ENCODE measurements around the gene TSC22D1.

TSC22D1 gene

DNA sequence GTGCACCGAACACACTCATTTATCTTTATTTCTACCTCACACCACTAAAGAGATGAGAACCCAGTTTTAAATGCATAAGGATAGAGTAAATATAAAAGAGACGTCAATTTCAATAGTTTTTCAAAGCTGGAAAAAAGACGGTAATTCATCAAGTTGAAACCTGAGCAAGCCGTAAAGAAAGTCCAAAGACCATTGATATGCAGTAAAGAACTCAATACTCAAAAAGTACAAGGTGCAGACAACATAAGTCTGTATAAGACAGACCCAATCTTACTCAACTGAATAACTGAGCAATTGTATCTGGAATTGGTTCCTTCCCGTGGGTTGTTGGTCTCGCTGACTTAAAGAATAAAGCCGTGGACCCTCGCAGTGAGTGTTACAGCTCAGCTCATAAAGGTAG is 120.4 kb downstream of the TSC22D1 start:
- Mint-ChIP-seq H3K27me3 (ENCODE audit: low read depth, poor library complexity) (peaks cover 6% of the 10 kb centered on the region), H3K27ac (no peak overlapping the region), H3K4me1 (no peaks in the 10 kb centered on the region), H3K36me3 (ENCODE audit: low read depth) (peaks cover 36% of the 10 kb centered on the region), H3K4me3 (no peak overlapping the region), H3K9me3 (peaks cover 20% of the 10 kb centered on the region)
- TF ChIP-seq, protein P1, sequence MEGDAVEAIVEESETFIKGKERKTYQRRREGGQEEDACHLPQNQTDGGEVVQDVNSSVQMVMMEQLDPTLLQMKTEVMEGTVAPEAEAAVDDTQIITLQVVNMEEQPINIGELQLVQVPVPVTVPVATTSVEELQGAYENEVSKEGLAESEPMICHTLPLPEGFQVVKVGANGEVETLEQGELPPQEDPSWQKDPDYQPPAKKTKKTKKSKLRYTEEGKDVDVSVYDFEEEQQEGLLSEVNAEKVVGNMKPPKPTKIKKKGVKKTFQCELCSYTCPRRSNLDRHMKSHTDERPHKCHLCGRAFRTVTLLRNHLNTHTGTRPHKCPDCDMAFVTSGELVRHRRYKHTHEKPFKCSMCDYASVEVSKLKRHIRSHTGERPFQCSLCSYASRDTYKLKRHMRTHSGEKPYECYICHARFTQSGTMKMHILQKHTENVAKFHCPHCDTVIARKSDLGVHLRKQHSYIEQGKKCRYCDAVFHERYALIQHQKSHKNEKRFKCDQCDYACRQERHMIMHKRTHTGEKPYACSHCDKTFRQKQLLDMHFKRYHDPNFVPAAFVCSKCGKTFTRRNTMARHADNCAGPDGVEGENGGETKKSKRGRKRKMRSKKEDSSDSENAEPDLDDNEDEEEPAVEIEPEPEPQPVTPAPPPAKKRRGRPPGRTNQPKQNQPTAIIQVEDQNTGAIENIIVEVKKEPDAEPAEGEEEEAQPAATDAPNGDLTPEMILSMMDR (IDR thresholded peaks at IDR 0.05): no peak
- DNase-seq: no peak

DNA sequence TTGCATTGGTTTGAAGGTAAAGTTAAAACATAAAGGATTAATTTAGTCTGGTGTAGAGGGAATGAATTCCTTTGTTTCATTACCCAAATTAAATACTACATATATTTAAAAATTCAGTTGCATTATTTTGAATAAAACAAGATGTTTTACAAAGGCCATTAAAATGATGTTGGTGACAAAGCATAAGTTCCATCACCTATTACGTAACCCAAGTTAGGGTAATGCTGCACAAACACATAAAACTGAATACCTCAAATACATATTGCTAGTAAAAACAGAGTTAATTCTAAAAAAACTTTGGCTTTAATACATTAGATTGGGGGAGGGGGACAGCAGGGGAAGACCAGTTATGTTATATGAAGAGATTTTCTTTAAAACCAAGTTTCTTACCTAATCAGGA is 122.2 kb downstream of the TSC22D1 start:
- TF ChIP-seq, protein P1 (IDR thresholded peaks at IDR 0.05): no peak
- peaks cover 5% of the 10 kb centered on the region for H3K4me1 Mint-ChIP-seq
- no peak for DNase-seq
- no peak overlapping the region for H3K4me3 Mint-ChIP-seq
- H3K27me3 Mint-ChIP-seq (ENCODE audit: low read depth, poor library complexity): peaks cover 4% of the 10 kb centered on the region
- H3K36me3 Mint-ChIP-seq (ENCODE audit: low read depth): peaks cover 26% of the 10 kb centered on the region
- peaks cover 20% of the 10 kb centered on the region for H3K9me3 Mint-ChIP-seq
- H3K27ac Mint-ChIP-seq: no peak overlapping the region

DNA sequence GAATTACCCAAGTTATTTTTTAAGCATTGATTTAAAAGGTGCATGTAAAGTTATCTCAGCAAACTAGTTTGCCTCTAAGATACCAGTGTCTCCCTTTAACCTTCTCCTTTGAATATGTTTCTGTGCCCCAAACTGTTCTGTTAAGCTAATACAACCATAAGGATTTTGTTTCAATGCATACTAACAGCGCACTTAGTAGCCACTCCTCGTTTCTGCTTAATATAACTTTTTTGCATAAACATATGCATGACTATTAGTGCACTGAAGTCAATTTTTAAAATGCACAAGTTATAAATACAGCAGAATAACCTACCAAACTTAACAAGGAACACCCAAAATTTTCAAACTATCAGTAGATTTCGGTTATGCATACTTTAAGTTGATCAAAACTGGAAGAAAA is 123.1 kb downstream of the TSC22D1 start:
- no peak for DNase-seq
- TF ChIP-seq, protein P1 (IDR thresholded peaks at IDR 0.05): no peak
- Mint-ChIP-seq H3K4me1 (peaks cover 5% of the 10 kb centered on the region), H3K9me3 (peaks cover 20% of the 10 kb centered on the region), H3K27me3 (ENCODE audit: low read depth, poor library complexity) (no peaks in the 10 kb centered on the region), H3K36me3 (ENCODE audit: low read depth) (peaks cover 24% of the 10 kb centered on the region), H3K4me3 (no peak overlapping the region), H3K27ac (no peak overlapping the region)

DNA sequence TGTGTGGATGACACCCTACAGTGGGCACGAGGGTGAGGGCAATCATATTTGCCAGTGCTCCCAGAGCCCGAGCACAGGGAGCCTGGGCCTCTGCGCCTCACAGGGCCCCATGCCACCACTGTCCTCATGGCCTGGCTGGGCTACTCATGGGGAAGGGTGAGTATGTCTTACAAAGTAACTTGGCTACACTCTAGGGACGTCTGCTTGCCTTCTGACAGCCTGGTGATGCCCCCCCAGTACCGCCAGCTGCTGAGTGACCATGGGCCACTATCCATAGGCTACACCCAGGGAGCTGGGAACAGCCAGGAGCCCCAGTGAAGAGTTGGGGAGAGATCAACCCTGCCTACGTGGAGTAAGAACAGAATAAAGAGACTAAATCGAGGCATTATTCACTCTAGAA is 123.7 kb downstream of the TSC22D1 start:
- Mint-ChIP-seq H3K4me1 (peaks cover 5% of the 10 kb centered on the region), H3K9me3 (peaks cover 20% of the 10 kb centered on the region), H3K27ac (no peak overlapping the region), H3K36me3 (ENCODE audit: low read depth) (peaks cover 20% of the 10 kb centered on the region), H3K27me3 (ENCODE audit: low read depth, poor library complexity) (no peaks in the 10 kb centered on the region), H3K4me3 (no peak overlapping the region)
- no peak for DNase-seq
- TF ChIP-seq, protein P1 (IDR thresholded peaks at IDR 0.05): no peak

DNA sequence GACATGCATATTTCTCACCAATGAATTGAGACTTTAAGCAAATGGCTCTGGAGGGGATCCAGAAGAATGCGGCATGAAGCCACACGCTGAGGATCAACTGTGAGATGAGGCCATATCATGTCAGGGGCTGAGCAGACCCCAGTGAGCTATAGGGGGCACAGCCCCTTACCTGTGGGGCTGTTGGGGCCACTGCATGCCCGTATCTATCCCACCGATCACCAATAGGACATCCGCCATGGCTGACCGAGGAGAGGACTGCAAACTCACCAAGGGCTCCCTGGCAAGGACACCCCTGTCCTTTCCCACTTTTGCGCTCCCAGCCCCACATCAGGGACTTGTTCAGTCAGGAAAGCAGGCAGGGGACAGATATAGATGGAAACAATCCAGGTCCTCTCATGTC is 124.5 kb downstream of the TSC22D1 start:
- Mint-ChIP-seq H3K27me3 (ENCODE audit: low read depth, poor library complexity) (no peaks in the 10 kb centered on the region), H3K4me3 (no peak overlapping the region), H3K36me3 (ENCODE audit: low read depth) (peaks cover 14% of the 10 kb centered on the region), H3K27ac (peak overlapping the region; percentile 58), H3K4me1 (peaks cover 5% of the 10 kb centered on the region), H3K9me3 (peaks cover 13% of the 10 kb centered on the region)
- TF ChIP-seq, protein P1 (IDR thresholded peaks at IDR 0.05): no peak
- no peak for DNase-seq

DNA sequence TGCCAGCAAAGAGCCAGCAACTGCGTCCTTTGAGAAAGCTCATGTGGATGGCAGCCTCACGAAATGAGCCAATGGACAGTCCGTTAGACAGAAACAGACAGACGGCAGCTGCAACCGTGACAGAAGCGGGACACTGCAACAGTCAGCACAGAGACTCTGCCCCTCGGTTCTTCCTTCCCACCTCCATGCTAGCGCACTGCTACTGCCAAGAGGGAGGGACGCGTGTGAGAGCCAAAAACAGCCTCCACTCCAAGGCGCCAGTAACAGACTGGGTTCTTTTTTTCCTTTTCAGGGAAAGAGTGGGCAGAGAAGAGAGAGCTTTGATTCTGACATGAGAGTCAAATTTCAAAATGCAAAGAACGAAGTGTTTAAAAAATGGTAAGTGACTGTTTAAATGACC is 125.0 kb downstream of the TSC22D1 start:
- no peak for DNase-seq
- Mint-ChIP-seq H3K4me3 (no peak overlapping the region), H3K27ac (no peak overlapping the region), H3K9me3 (peaks cover 7% of the 10 kb centered on the region), H3K36me3 (ENCODE audit: low read depth) (peaks cover 13% of the 10 kb centered on the region), H3K27me3 (ENCODE audit: low read depth, poor library complexity) (no peaks in the 10 kb centered on the region), H3K4me1 (peaks cover 5% of the 10 kb centered on the region)
- TF ChIP-seq, protein P1 (IDR thresholded peaks at IDR 0.05): no peak

All from nephron progenitor cell (in vitro differentiated cells).